Cardiac septum (tissue), 1 donor: Measurements from ENCODE around the gene SLC11A1. TPM values are rescaled to one million over a fixed set of nuclear protein-coding genes. Genes with fewer than 3 reads are reported as not detected.
A peak's percentile ranks its signal among the peaks of the same experiment; 100 is the strongest.

Source experiments
- DNase-seq: peaks from one replicate; pipeline ENCODE4 v3.0.0-alpha.2; 2020; ENCODE audit warnings: low spot score
- intact Hi-C: fragments of 100-400 bp; cut with DNase I; formaldehyde crosslinking; loops from one replicate; pipeline ENCODE4 v1.14.0; 2022
- total RNA-seq: library from RNA; stranded (reverse); fragmentation: NEBNext Ultra II Directional; extraction: Animal tissue kit (Norgen Biotek cat#: 25700); gene quantifications from one replicate; pipeline ENCODE4 v1.2.1, GENCODE V29; 2021
- donor health status: DM: no; HTN: no; CAD: no.

SLC11A1 gene
- total RNA-seq, 1 donor from 2014 or later, result 6.4 TPM

GRCh38 chr2:218391202-218391601 lies 9.1 kb downstream of the SLC11A1 start:
- DNase-seq, result no peak

GRCh38 chr2:218392459-218392858 lies 10.4 kb downstream of the SLC11A1 start:
- DNase-seq, result no peak
- intact Hi-C loops, result no loop called here

More at GRCh38 chr2:218391202-218391601, 9.1 kb downstream of the SLC11A1 start:
- intact Hi-C loops, result no loop called here

DNA sequence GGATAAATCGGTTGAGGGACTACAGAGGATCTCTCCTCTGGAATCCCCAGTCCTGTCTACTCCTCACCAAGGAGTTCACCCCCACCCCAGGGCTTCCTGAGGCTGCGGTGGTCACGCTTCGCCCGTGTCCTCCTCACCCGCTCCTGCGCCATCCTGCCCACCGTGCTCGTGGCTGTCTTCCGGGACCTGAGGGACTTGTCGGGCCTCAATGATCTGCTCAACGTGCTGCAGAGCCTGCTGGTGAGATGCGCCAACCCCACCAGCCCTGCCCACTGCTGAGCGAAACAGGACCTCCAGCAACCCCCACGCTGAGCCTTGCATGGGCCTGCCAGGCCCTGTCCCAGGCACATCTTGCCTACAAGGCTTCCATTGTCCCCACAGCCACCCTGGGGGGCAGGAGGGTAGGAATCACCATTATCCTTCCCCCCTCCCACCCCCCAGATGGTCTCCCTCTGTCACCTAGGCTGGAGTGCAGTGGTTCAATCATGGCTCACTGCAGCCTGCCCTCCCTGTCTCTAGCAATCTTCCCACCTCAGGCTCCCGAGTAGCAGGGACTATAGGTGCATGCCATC lies 10.9 kb downstream of the SLC11A1 start:
- DNase-seq, result no peak
- intact Hi-C loops, result no loop called here

GRCh38 chr2:218393750-218394290 lies 11.7 kb downstream of the SLC11A1 start:
- intact Hi-C loops, result loop anchor here (2.0 kb wide), 1 partner anchor 27 kb away; no protein-coding TSS in a partner anchor
- no peak for DNase-seq

DNA sequence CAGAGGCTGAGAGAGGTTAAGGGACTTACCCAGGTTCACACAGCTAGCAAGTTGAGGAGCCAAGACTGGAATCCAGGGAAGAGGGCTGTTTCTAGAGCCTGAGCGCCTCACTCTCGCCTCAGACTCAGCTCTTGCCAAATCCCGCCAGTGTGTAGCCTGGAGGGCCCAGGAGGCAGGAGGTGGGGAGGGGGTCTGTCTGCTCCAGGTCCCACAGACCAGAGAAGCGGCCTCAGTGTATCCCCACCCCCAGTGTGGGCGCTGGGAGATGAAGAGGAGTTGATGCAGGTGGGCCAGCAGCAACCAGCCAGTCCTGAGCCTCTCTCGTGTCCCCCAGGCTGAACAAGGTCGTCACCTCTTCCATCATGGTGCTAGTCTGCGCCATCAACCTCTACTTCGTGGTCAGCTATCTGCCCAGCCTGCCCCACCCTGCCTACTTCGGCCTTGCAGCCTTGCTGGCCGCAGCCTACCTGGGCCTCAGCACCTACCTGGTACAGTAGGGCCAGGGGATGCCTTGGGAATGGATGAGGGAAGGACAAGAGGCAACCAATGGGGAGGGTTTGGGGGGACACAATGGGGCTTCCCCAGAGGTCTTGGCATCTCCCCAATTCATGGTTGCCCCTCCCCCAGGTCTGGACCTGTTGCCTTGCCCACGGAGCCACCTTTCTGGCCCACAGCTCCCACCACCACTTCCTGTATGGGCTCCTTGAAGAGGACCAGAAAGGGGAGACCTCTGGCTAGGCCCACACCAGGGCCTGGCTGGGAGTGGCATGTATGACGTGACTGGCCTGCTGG lies 12.4 kb downstream of the SLC11A1 start:
- intact Hi-C loops, result loop anchor here (2.0 to 5.0 kb wide), 3 partner anchors 28 to 173 kb away; partner anchors contain the start of genes AAMP, CNOT9, PNKD and USP37
- no peak for DNase-seq

DNA sequence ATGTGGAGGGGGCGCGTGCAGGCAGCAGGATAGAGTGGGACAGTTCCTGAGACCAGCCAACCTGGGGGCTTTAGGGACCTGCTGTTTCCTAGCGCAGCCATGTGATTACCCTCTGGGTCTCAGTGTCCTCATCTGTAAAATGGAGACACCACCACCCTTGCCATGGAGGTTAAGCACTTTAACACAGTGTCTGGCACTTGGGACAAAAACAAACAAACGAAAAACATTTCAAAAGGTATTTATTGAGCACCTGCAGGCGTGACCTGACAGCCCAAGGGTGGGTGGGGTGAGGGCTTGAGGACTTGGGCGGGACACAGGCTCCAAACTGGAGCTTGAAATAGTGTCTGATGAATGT lies 13.0 kb downstream of the SLC11A1 start:
- intact Hi-C loops, result loop anchor here (2.0 to 5.0 kb wide), 3 partner anchors 28 to 172 kb away; partner anchors contain the start of genes AAMP, CNOT9, PNKD and USP37
- DNase-seq, result no peak

- intact Hi-C loops, result loop anchor here (2.0 to 5.0 kb wide), 3 partner anchors 29 to 172 kb away; partner anchors contain the start of genes AAMP, CNOT9, PNKD and USP37
Measured at GRCh38 chr2:218395456-218395825, 13.4 kb downstream of the SLC11A1 start.

GRCh38 chr2:218395826-218396687 lies 14.0 kb downstream of the SLC11A1 start:
- DNase-seq, result peak; percentile 97
- intact Hi-C loops, result loop anchor here (1.0 to 5.0 kb wide), 6 partner anchors 10 to 171 kb away; partner anchors contain the start of genes AAMP, CNOT9, PNKD and USP37

More at GRCh38 chr2:218395456-218395825, 13.4 kb downstream of the SLC11A1 start:
- DNase-seq, result no peak

- intact Hi-C loops, result loop anchor here (1.0 to 5.0 kb wide), 5 partner anchors 9 to 170 kb away; partner anchors contain the start of genes AAMP, CNOT9, PNKD and USP37
- peak; percentile 93 for DNase-seq
Measured at GRCh38 chr2:218396688-218397462, 14.8 kb downstream of the SLC11A1 start.

GRCh38 chr2:218397463-218397819 lies 15.4 kb downstream of the SLC11A1 start:
- intact Hi-C loops, result loop anchor here (2.0 to 5.0 kb wide), 3 partner anchors 75 to 170 kb away; partner anchors contain the start of genes AAMP, CNOT9, PNKD and USP37
- DNase-seq, result no peak

- intact Hi-C loops, result loop anchor here (1.0 to 5.0 kb wide), 4 partner anchors 75 to 181 kb away; partner anchors contain the start of genes AAMP, ARPC2, CNOT9 and PNKD
Measured at GRCh38 chr2:218397820-218398436, 15.9 kb downstream of the SLC11A1 start.

GRCh38 chr2:218398437-218399390 lies 16.6 kb downstream of the SLC11A1 start:
- intact Hi-C loops, result loop anchor here (1.0 to 5.0 kb wide), 3 partner anchors 126 to 181 kb away; partner anchors contain the start of genes AAMP, ARPC2, CNOT9 and PNKD
- peak; percentile 94 for DNase-seq

More at GRCh38 chr2:218397820-218398436, 15.9 kb downstream of the SLC11A1 start:
- peak; percentile 91 for DNase-seq

GRCh38 chr2:218399391-218400166 lies 17.5 kb downstream of the SLC11A1 start, which contains the start of gene CTDSP1:
Gene CTDSP1 (plus strand): TSS chr2:218399868. CDS start chr2:218400091, 223 bp downstream.
- intact Hi-C loops, result loop anchor here (5.0 to 10.0 kb wide), 3 partner anchors 127 to 255 kb away; partner anchors contain the start of genes AAMP, BCS1L, CNOT9 and PNKD
- peak; percentile 98 for DNase-seq

- intact Hi-C loops, result loop anchor here (10.0 kb wide), 1 partner anchor 254 kb away; the partner anchor contains the start of genes BCS1L and ZNF142
- no peak for DNase-seq
Measured at GRCh38 chr2:218400167-218400929, 18.3 kb downstream of the SLC11A1 start.
